Hepatocyte (in vitro differentiated cells): Measurements from ENCODE around the gene PYGO2. TPM values are rescaled to one million over a fixed set of nuclear protein-coding genes. Genes with fewer than 3 reads are reported as not detected.

Source experiments
- DNase-seq: peaks from one replicate; pipeline ENCODE4 v3.0.0-alpha.2; 2016; ENCODE audit warnings: low spot score
- H2AFZ ChIP-seq: fragments of 200-600 bp; sonication (generic); 2 replicates; pipeline ENCODE4 v1.6.0; 2016; ENCODE audit warnings: antibody characterized with exemption, mild to moderate bottlenecking
- H3K27ac ChIP-seq: fragments of 200-600 bp; sonication (generic); 2 replicates; pipeline ENCODE4 v1.5.1; 2016; ENCODE audit warnings: mild to moderate bottlenecking
- H3K27me3 ChIP-seq: fragments of 200-600 bp; sonication (generic); 2 replicates; pipeline ENCODE4 v1.6.1; 2016
- H3K36me3 ChIP-seq: fragments of 200-600 bp; sonication (generic); replicated peaks from 2 replicates; pipeline ENCODE4 v1.5.1; 2016; ENCODE audit warnings: low read depth; ENCODE audit not compliant: insufficient read depth
- H3K4me1 ChIP-seq: fragments of 200-600 bp; sonication (generic); 2 replicates; pipeline ENCODE4 v1.5.1; 2016; ENCODE audit warnings: mild to moderate bottlenecking, moderate library complexity; ENCODE audit not compliant: insufficient read depth
- H3K4me2 ChIP-seq: fragments of 200-600 bp; sonication (generic); 2 replicates; pipeline ENCODE4 v1.6.0; 2016
- H3K4me3 ChIP-seq: fragments of 200-600 bp; sonication (generic); 2 replicates; pipeline ENCODE4 v1.5.1; 2016; ENCODE audit warnings: mild to moderate bottlenecking
- H3K79me2 ChIP-seq: fragments of 200-600 bp; sonication (generic); 2 replicates; pipeline ENCODE4 v1.6.0; 2017; ENCODE audit warnings: mild to moderate bottlenecking
- H3K9me2 ChIP-seq: fragments of 200-600 bp; sonication (generic); replicated peaks from 2 replicates; pipeline ENCODE4 v1.6.0; 2017; ENCODE audit warnings: mild to moderate bottlenecking; ENCODE audit not compliant: insufficient read depth
- H3K9me3 ChIP-seq: fragments of 200-600 bp; sonication (generic); 2 replicates; pipeline ENCODE4 v1.5.1; 2016; ENCODE audit warnings: low read depth, mild to moderate bottlenecking
- H4K20me1 ChIP-seq: fragments of 200-600 bp; sonication (generic); 2 replicates; pipeline ENCODE4 v1.6.0; 2016; ENCODE audit warnings: mild to moderate bottlenecking; ENCODE audit not compliant: insufficient read depth, poor library complexity, severe bottlenecking
- CTCF ChIP-seq: fragments of 200-600 bp; sonication (generic); IDR thresholded peaks from 2 replicates; pipeline ENCODE4 v1.5.1; 2016; ENCODE audit warnings: antibody characterized with exemption, mild to moderate bottlenecking; ENCODE audit not compliant: poor library complexity
- EZH2 ChIP-seq: fragments of 200-600 bp; sonication (generic); IDR thresholded peaks from 2 replicates; pipeline ENCODE4 v1.6.1; 2016; ENCODE audit warnings: antibody characterized with exemption, mild to moderate bottlenecking, borderline replicate concordance
- EZH2phosphoT487 ChIP-seq: fragments of 200-600 bp; sonication (generic); IDR thresholded peaks from one replicate; pipeline ENCODE4 v1.6.1; 2018; ENCODE audit warnings: antibody characterized with exemption, mild to moderate bottlenecking, low read depth, moderate library complexity; ENCODE audit not compliant: unreplicated experiment, severe bottlenecking
- WGBS: methylation state at CpG from one replicate; pipeline ENCODE4 v1.1.6; 2016; ENCODE audit warnings: low lambda C conversion rate; ENCODE audit errors: missing lambda C conversion rate; 5-methylcytosine and 5-hydroxymethylcytosine counted together
- polyA plus RNA-seq: library from polyadenylated mRNA; unstranded; fragments of >200 nt; fragmentation: Nextera tagmentation; extraction: Ambion mirVana; gene quantifications from 2 replicates; pipeline ENCODE4 v1.2.1, GENCODE V29; 2016
- total RNA-seq: library from RNA; depleted of rRNA; stranded (reverse); fragments of >200 nt; gene quantifications from 2 replicates; pipeline ENCODE4 v1.2.3, GENCODE V29; 2014

PYGO2 gene
- total and polyA plus RNA-seq, 2 experiments from 2014 or later, result 21.8 to 28.3 TPM

DNA sequence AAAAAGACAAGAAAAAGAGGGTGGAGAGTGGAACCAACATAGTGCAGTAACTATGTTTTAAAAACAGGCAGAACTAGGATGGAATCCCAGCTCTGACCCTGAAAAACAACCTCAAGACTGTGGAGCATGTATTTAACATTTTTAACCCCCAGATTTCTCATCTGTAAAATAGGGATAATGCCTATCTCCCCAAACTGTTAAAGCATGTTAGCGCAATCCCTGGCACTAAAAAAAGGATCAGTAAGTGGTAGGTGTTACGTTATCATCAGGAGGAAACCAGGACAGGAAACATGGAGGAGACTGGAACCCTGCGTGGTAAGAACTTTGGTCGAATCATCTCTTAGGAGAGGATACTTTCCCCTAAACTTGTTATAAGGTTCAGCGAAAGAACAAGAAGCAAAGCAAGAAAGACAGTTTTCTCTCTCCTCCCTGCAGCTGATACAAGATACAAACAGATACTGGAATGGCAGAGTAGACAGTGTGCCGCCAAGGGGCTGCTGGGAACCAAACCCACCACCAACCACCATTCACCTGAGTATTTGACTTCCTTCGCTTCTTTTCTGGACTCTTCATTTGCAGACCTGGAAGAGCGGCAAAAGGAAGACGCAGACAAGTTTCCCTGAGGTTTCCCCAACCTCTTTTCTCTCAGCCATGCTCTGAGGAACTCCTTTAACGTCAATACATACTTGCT lies 991 bp downstream of the PYGO2 start:
- WGBS, result 59% methylated on average over 10 of the region's 10 CpGs
- peak overlapping the region; percentile 97 for H3K4me2 ChIP-seq
- H3K36me3 ChIP-seq, result no peaks in the 10 kb centered on the region
- H3K4me3 ChIP-seq, result peak overlapping the region; percentile 99
- no peaks in the 10 kb centered on the region for H3K9me3 ChIP-seq
- no peaks in the 10 kb centered on the region for H3K27me3 ChIP-seq
- H3K4me1 ChIP-seq, result peaks cover 32% of the 10 kb centered on the region
- no peak for DNase-seq
- TF ChIP-seq EZH2, result no peak
- H3K9me2 ChIP-seq, result no peaks in the 10 kb centered on the region
- H3K79me2 ChIP-seq, result peaks cover 57% of the 10 kb centered on the region
- H4K20me1 ChIP-seq, result no peaks in the 10 kb centered on the region
- H2AFZ ChIP-seq, result peak overlapping the region; percentile 60
- peak overlapping the region; percentile 100 for H3K27ac ChIP-seq

GRCh38 chr1:154959426-154959780 lies 2.2 kb downstream of the PYGO2 start:
- H3K27ac ChIP-seq, result no peak overlapping the region
- TF ChIP-seq CTCF (no peak), EZH2 (no peak), EZH2phosphoT487 (no peak)
- WGBS, result 100% methylated on average over 6 of the region's 7 CpGs

GRCh38 chr1:154958681-154959425 lies 2.7 kb downstream of the PYGO2 start:
- no peak for DNase-seq
- peaks cover 59% of the 10 kb centered on the region for H3K79me2 ChIP-seq
- no peaks in the 10 kb centered on the region for H3K9me2 ChIP-seq
- no peak overlapping the region for H3K27ac ChIP-seq
- no peaks in the 10 kb centered on the region for H4K20me1 ChIP-seq
- peaks cover 44% of the 10 kb centered on the region for H3K4me1 ChIP-seq
- H3K36me3 ChIP-seq, result no peaks in the 10 kb centered on the region
- H2AFZ ChIP-seq, result no peak overlapping the region
- no peak overlapping the region for H3K4me2 ChIP-seq
- 97% methylated on average over 16 of the region's 16 CpGs for WGBS
- H3K4me3 ChIP-seq, result no peak overlapping the region
- TF ChIP-seq EZH2 (no peak), EZH2phosphoT487 (no peak), CTCF (no peak)
- no peaks in the 10 kb centered on the region for H3K27me3 ChIP-seq
- no peaks in the 10 kb centered on the region for H3K9me3 ChIP-seq

More at GRCh38 chr1:154959426-154959780, 2.2 kb downstream of the PYGO2 start:
- DNase-seq, result no peak
- Histone ChIP-seq H3K79me2 (peaks cover 57% of the 10 kb centered on the region), H3K4me2 (no peak overlapping the region), H3K9me2 (no peaks in the 10 kb centered on the region), H4K20me1 (no peaks in the 10 kb centered on the region), H2AFZ (no peak overlapping the region), H3K4me3 (no peak overlapping the region), H3K9me3 (no peaks in the 10 kb centered on the region), H3K27me3 (no peaks in the 10 kb centered on the region), H3K36me3 (no peaks in the 10 kb centered on the region), H3K4me1 (peaks cover 38% of the 10 kb centered on the region)

- Histone ChIP-seq H4K20me1 (no peaks in the 10 kb centered on the region), H3K4me3 (no peak overlapping the region), H3K79me2 (peaks cover 59% of the 10 kb centered on the region), H3K27ac (no peak overlapping the region), H3K27me3 (no peaks in the 10 kb centered on the region), H3K4me1 (peaks cover 45% of the 10 kb centered on the region), H2AFZ (no peak overlapping the region), H3K36me3 (no peaks in the 10 kb centered on the region), H3K4me2 (no peak overlapping the region), H3K9me2 (no peaks in the 10 kb centered on the region), H3K9me3 (no peaks in the 10 kb centered on the region)
- WGBS, result 90% methylated on average over 2 of the region's 2 CpGs
- TF ChIP-seq EZH2 (no peak), CTCF (no peak), EZH2phosphoT487 (no peak)
- DNase-seq, result no peak
These were observed 3.5 kb downstream of the PYGO2 start for GRCh38 chr1:154958036-154958435.
